H1 (cell line): ENCODE data around the gene HIPK1. TPM values are rescaled to one million over a fixed set of nuclear protein-coding genes. Genes with fewer than 3 reads are reported as not detected.

ENCODE experiments used
- CTCF ChIA-PET: fragments of 300-600 bp; sonication (Branson Sonifier 250); formaldehyde crosslinking; loops from one replicate; lab custom pipeline; 2021; ENCODE audit not compliant: partially characterized antibody; lab: Charles Lee
- POLR2A ChIA-PET: fragments of 300-600 bp; sonication (Branson Sonifier 250); formaldehyde crosslinking; loops from one replicate; lab custom pipeline; 2021; ENCODE audit warnings: inconsistent platforms; ENCODE audit not compliant: partially characterized antibody; lab: Charles Lee
- DNase-seq, 2 experiments: peaks; one replicate each; pipeline versions ENCODE4 v3.0.0 to v3.0.0-alpha.2; 2010 to 2022; ENCODE audit warnings: low spot score in 2 of 2, low read depth in 1 of 2, mixed read lengths in 1 of 2
- FAIRE-seq: peaks from 2 replicates; lab custom pipeline; 2011; peaks lifted over from hg19 to GRCh38; lab: Jason Lieb, UNC
- H2AFZ ChIP-seq: 2 replicates; pipeline ENCODE4 v1.8.1; 2012; ENCODE audit warnings: low read length, inconsistent platforms
- H2AK5ac ChIP-seq: 2 replicates; pipeline ENCODE4 v1.6.1; 2013; ENCODE audit warnings: low read depth, low read length
- H2BK120ac ChIP-seq: replicated peaks from 2 replicates; pipeline ENCODE3; 2013; ENCODE audit warnings: low read depth, low read length, inconsistent platforms
- H2BK12ac ChIP-seq: 2 replicates; pipeline ENCODE4 v1.6.1; 2013; ENCODE audit warnings: low read depth, low read length
- H2BK15ac ChIP-seq: 2 replicates; pipeline ENCODE4 v1.6.1; 2013; ENCODE audit warnings: low read length
- H2BK20ac ChIP-seq: 2 replicates; pipeline ENCODE4 v1.6.1; 2013; ENCODE audit warnings: low read length
- H2BK5ac ChIP-seq: 2 replicates; pipeline ENCODE4 v1.6.1; 2013; ENCODE audit warnings: low read depth, low read length
- H3K14ac ChIP-seq: 2 replicates; pipeline ENCODE4 v1.6.1; 2013; ENCODE audit warnings: inconsistent platforms; ENCODE audit not compliant: insufficient read length
- H3K18ac ChIP-seq: 2 replicates; pipeline ENCODE4 v1.6.1; 2013; ENCODE audit warnings: low read length; ENCODE audit errors: extremely low read depth
- H3K23ac ChIP-seq: 2 replicates; pipeline ENCODE4 v1.6.1; 2013; ENCODE audit warnings: inconsistent platforms; ENCODE audit not compliant: insufficient read length
- H3K23me2 ChIP-seq: 2 replicates; pipeline ENCODE4 v1.6.1; 2013; ENCODE audit warnings: low read depth, low read length
- H3K27ac ChIP-seq: 2 replicates; pipeline ENCODE4 v1.6.1; 2011; ENCODE audit warnings: low read depth, low read length, inconsistent platforms
- H3K27me3 ChIP-seq, 4 experiments: replicated peaks in 1 of 4; 1 replicate in 1 of 4; 2 replicates in 3 of 4; pipeline versions ENCODE4 v1.6.1 to v1.8.1; 2011 to 2013; ENCODE audit warnings: low read length in 3 of 4, mild to moderate bottlenecking in 3 of 4, inconsistent platforms in 2 of 4, mixed read lengths in 2 of 4, moderate library complexity in 1 of 4; ENCODE audit not compliant: control insufficient read depth in 3 of 4, insufficient read depth in 3 of 4; ENCODE audit errors: extremely low read depth in 1 of 4
- H3K36me3 ChIP-seq, 4 experiments: 2 replicates each; pipeline versions ENCODE4 v1.6.1 to v1.8.1; 2011 to 2013; ENCODE audit warnings: mild to moderate bottlenecking in 4 of 4, low read length in 3 of 4, moderate library complexity in 2 of 4, control low read depth in 1 of 4, inconsistent platforms in 1 of 4; ENCODE audit not compliant: insufficient read depth in 4 of 4, control insufficient read depth in 2 of 4
- H3K4ac ChIP-seq: replicated peaks from 2 replicates; pipeline ENCODE3; 2013; ENCODE audit warnings: low read length, low read depth, mixed read lengths, inconsistent platforms; ENCODE audit not compliant: insufficient read length
- H3K4me1 ChIP-seq, 4 experiments: replicated peaks in 1 of 4; 1 replicate in 1 of 4; 2 replicates in 3 of 4; pipeline versions ENCODE4 v1.6.1 to v1.8.1; 2011 to 2013; ENCODE audit warnings: low read length in 3 of 4, inconsistent platforms in 2 of 4, mixed read lengths in 1 of 4; ENCODE audit not compliant: insufficient read depth in 4 of 4, control insufficient read depth in 3 of 4
- H3K4me2 ChIP-seq, 2 experiments: 2 replicates each; pipeline versions ENCODE4 v1.6.1 to v1.8.1; 2011 to 2013; ENCODE audit warnings: low read depth in 2 of 2, low read length in 2 of 2, control low read depth in 1 of 2, inconsistent platforms in 1 of 2, mild to moderate bottlenecking in 1 of 2; ENCODE audit not compliant: insufficient read depth in 1 of 2
- H3K4me3 ChIP-seq, 4 experiments: fragments of 200-600, 300-600 bp in 1 of 4; sonication (generic), shearing (Covaris generic), sonication (Bioruptor Twin) in 1 of 4; 2 replicates each; pipeline versions ENCODE4 v1.5.1 to v1.8.1; 2011 to 2016; ENCODE audit warnings: low read length in 4 of 4, low read depth in 3 of 4, control low read depth in 2 of 4, inconsistent platforms in 2 of 4, mild to moderate bottlenecking in 2 of 4, mixed read lengths in 1 of 4, moderate library complexity in 1 of 4; ENCODE audit not compliant: insufficient read depth in 2 of 4; ENCODE audit errors: extremely low read depth in 1 of 4
- H3K56ac ChIP-seq: replicated peaks from 2 replicates; pipeline ENCODE3; 2013; ENCODE audit warnings: low read depth, mild to moderate bottlenecking, mixed read lengths, low read length, inconsistent platforms; ENCODE audit not compliant: insufficient read length
- H3K79me1 ChIP-seq: 2 replicates; pipeline ENCODE4 v1.6.1; 2013; ENCODE audit warnings: low read depth, low read length, control low read depth
- H3K79me2 ChIP-seq, 2 experiments: 2 replicates each; pipeline versions ENCODE4 v1.6.1 to v1.8.1; 2012 to 2013; ENCODE audit warnings: low read length in 2 of 2, mild to moderate bottlenecking in 2 of 2, inconsistent platforms in 1 of 2; ENCODE audit not compliant: insufficient read depth in 2 of 2, control insufficient read depth in 1 of 2
- H3K9ac ChIP-seq, 4 experiments: replicated peaks in 1 of 4; 1 replicate in 1 of 4; 2 replicates in 3 of 4; pipeline versions ENCODE4 v1.6.1 to v1.8.1; 2011 to 2013; ENCODE audit warnings: low read depth in 3 of 4, low read length in 3 of 4, control low read depth in 2 of 4, mild to moderate bottlenecking in 2 of 4, moderate library complexity in 2 of 4, inconsistent platforms in 1 of 4; ENCODE audit errors: extremely low read depth in 1 of 4
- H3K9me3 ChIP-seq, 2 experiments: 2 replicates each; pipeline versions ENCODE4 v1.6.1 to v1.8.1; 2012 to 2013; ENCODE audit warnings: mild to moderate bottlenecking in 2 of 2, moderate library complexity in 2 of 2, control low read depth in 1 of 2, inconsistent platforms in 1 of 2, low read depth in 1 of 2, low read length in 1 of 2, mixed read lengths in 1 of 2; ENCODE audit not compliant: insufficient read depth in 2 of 2
- H4K20me1 ChIP-seq, 2 experiments: replicated peaks in 1 of 2; 2 replicates each; pipeline versions ENCODE3 to v1.8.1; 2011 to 2013; ENCODE audit warnings: inconsistent platforms in 2 of 2, low read length in 2 of 2, mild to moderate bottlenecking in 1 of 2; ENCODE audit not compliant: insufficient read depth in 2 of 2, control insufficient read depth in 1 of 2
- H4K5ac ChIP-seq: 2 replicates; pipeline ENCODE4 v1.6.1; 2013; ENCODE audit warnings: low read length, low read depth, mixed read lengths, inconsistent platforms; ENCODE audit not compliant: insufficient read length
- H4K8ac ChIP-seq: 2 replicates; pipeline ENCODE4 v1.8.0; 2013; ENCODE audit warnings: mild to moderate bottlenecking, moderate library complexity, low read length, inconsistent platforms; ENCODE audit not compliant: insufficient read depth; ENCODE audit errors: extremely low read depth
- H4K91ac ChIP-seq: replicated peaks from 2 replicates; pipeline ENCODE3; 2013; ENCODE audit warnings: low read length, mixed read lengths, inconsistent platforms; ENCODE audit not compliant: insufficient read length
- ATF2 ChIP-seq: IDR thresholded peaks from 2 replicates; pipeline ENCODE4 v1.6.1; 2012; ENCODE audit warnings: low read length, inconsistent platforms
- ATF3 ChIP-seq: IDR thresholded peaks from 2 replicates; pipeline ENCODE4 v1.6.1; 2011; ENCODE audit warnings: low read depth, mild to moderate bottlenecking, low read length; ENCODE audit not compliant: insufficient read depth
- BACH1 ChIP-seq: IDR thresholded peaks from 2 replicates; pipeline ENCODE4 v1.6.1; 2012; ENCODE audit warnings: low read length, improper control_type of control experiment
- CBX5 ChIP-seq: fragments of 300-800, 300-1000 bp; sonication (generic); IDR thresholded peaks from 2 replicates; pipeline ENCODE4 v1.7.1; 2016; ENCODE audit warnings: antibody characterized with exemption, low read length, low read depth
- E2F6 ChIP-seq: IDR thresholded peaks from 2 replicates; pipeline ENCODE4 v1.6.1; 2012; ENCODE audit warnings: inconsistent platforms
- MAX ChIP-seq: IDR thresholded peaks from 2 replicates; pipeline ENCODE4 v1.6.1; 2012; ENCODE audit warnings: inconsistent platforms
- RBBP5 ChIP-seq: IDR thresholded peaks from 2 replicates; pipeline ENCODE4 v1.7.1; 2012; ENCODE audit warnings: low read depth, mild to moderate bottlenecking, inconsistent platforms, low read length, moderate library complexity, borderline replicate concordance
- RNF2 ChIP-seq: fragments of 200-900, 300-1000 bp; sonication (generic); IDR thresholded peaks from 2 replicates; pipeline ENCODE4 v1.7.1; 2016; ENCODE audit warnings: borderline replicate concordance, low read depth, mild to moderate bottlenecking, antibody characterized with exemption, low read length; ENCODE audit not compliant: poor library complexity, severe bottlenecking; ENCODE audit errors: missing control alignments
- YY1 ChIP-seq: IDR thresholded peaks from 2 replicates; pipeline ENCODE4 v1.6.1; 2011; ENCODE audit warnings: low read depth, mild to moderate bottlenecking, low read length
- WGBS, 2 experiments: shearing (Covaris generic) in 1 of 2; methylation state at CpG; one replicate each; pipeline versions ENCODE4 v1.1.6 to v1.1.7; 2013 to 2015; ENCODE audit warnings: low lambda C conversion rate in 2 of 2, mixed read lengths in 2 of 2, inconsistent platforms in 1 of 2, low coverage in 1 of 2, missing lambda C conversion rate in 1 of 2; ENCODE audit not compliant: insufficient replicate concordance in 2 of 2, insufficient coverage in 1 of 2, insufficient read length in 1 of 2; ENCODE audit errors: extremely low coverage in 1 of 2, missing lambda C conversion rate in 1 of 2; 5-methylcytosine and 5-hydroxymethylcytosine counted together
- polyA plus RNA-seq, 7 experiments: library from polyadenylated mRNA; depleted of rRNA in 3 of 7; stranded (reverse) in 5 of 7; unstranded in 2 of 7; fragments of >200 nt in 5 of 7; fragments of 200-250 nt in 2 of 7; gene quantifications; 1 replicate in 5 of 7; 2 replicates in 1 of 7; 4 replicates in 1 of 7; pipeline versions ENCODE4 v1.2.1 to v1.2.3, GENCODE V29; 2011 to 2013; ENCODE audit warnings: missing spikeins in 2 of 7, mixed read lengths in 2 of 7
- total RNA-seq: library from RNA; stranded (reverse); fragmentation: NEBNext Ultra II Directional; extraction: Animal tissue kit (Norgen Biotek cat#: 25700); gene quantifications from 2 replicates; pipeline ENCODE4 v1.2.1, GENCODE V29; 2021

Gene HIPK1
- total and polyA plus RNA-seq, 2 of the 8 experiments (the other 6 are each of a cell fraction or from before 2014, with no cell fraction given): 46.2 to 64.3 TPM

- H4K91ac ChIP-seq: no peak overlapping the region
- no peak overlapping the region for H2BK20ac ChIP-seq
- CTCF ChIA-PET: interaction anchor here (0.9 to 1.0 kb wide), 3 partner anchors 12 to 614 kb away, joined by 3 read pairs; no protein-coding TSS in a partner anchor
- TF ChIP-seq CBX5: no peak
- TF ChIP-seq RBBP5: no peak
- no peak for TF ChIP-seq E2F6
- TF ChIP-seq ATF2: no peak
- no peak for TF ChIP-seq MAX
- no peak for TF ChIP-seq ATF3
- no peak for TF ChIP-seq YY1
- no peak for TF ChIP-seq RNF2
- TF ChIP-seq BACH1: no peak
Observed at GRCh38 chr1:113895961-113896360, 33.2 kb upstream of the HIPK1 start.

More at GRCh38 chr1:113895961-113896360, 33.2 kb upstream of the HIPK1 start:
- Histone ChIP-seq H2BK12ac (no peak overlapping the region), H3K4me1 (no peaks in the 10 kb centered on the region), H4K8ac (no peak overlapping the region), H2BK120ac (no peak overlapping the region), H2AFZ (no peak overlapping the region), H4K20me1 (no peaks in the 10 kb centered on the region), H3K4me3 (no peak overlapping the region), H3K9ac (no peak overlapping the region), H3K27ac (no peak overlapping the region), H2AK5ac (no peak overlapping the region), H3K23me2 (no peaks in the 10 kb centered on the region), H4K5ac (no peak overlapping the region), H3K4ac (no peak overlapping the region), H3K56ac (no peak overlapping the region), H3K4me2 (no peak overlapping the region), H3K14ac (no peak overlapping the region), H3K23ac (no peak overlapping the region), H2BK15ac (no peak overlapping the region), H3K18ac (no peak overlapping the region), H3K79me2 (no peaks in the 10 kb centered on the region), H3K9me3 (no peaks in the 10 kb centered on the region), H3K79me1 (no peaks in the 10 kb centered on the region), H3K27me3 (no peaks in the 10 kb centered on the region), H3K36me3 (peaks cover 0 to 15% (median 7%) of the 10 kb centered on the region in 4 experiments; a peak in 4 of 8 replicates), H2BK5ac (no peak overlapping the region)
- POLR2A ChIA-PET: interaction anchor here (1.8 kb wide), 1 partner anchor 8 kb away, joined by 4 read pairs; the partner anchor contains the start of gene AP4B1
- WGBS, 2 experiments: 92% methylated on average over 8 of the region's 8 CpGs; no CpG with 5 or more reads in 1 of the 2 experiments
- FAIRE-seq (no peak), DNase-seq (no peak)
